PC-3 (cell line): Measurements from ENCODE around the gene ZDHHC21. TPM values are rescaled to one million over a fixed set of nuclear protein-coding genes. Genes with fewer than 3 reads are reported as not detected.

Experiments used
- ATAC-seq: fragments of 200-7000 bp; cut with Tn5 transposase; 2 replicates; pipeline ENCODE4 v1.9.1; 2020; ENCODE audit warnings: mild to moderate bottlenecking, moderate library complexity
- BruUV-seq: library from RNA; stranded (reverse); fragments of 400-500 nt; replicated peaks from 2 replicates; lab custom pipeline; 2021; lab: Mats Ljungman, UMichigan
- CTCF ChIA-PET: fragments of 300-600 bp; sonication (Branson Sonifier 250); formaldehyde crosslinking; loops from one replicate; lab custom pipeline; 2022; ENCODE audit warnings: antibody characterized with exemption; lab: Charles Lee
- POLR2A ChIA-PET: fragments of 300-600 bp; sonication (Branson Sonifier 250); formaldehyde crosslinking; loops from one replicate; lab custom pipeline; 2022; ENCODE audit warnings: antibody characterized with exemption; ENCODE audit not compliant: unreplicated experiment; lab: Charles Lee
- DNase-seq: peaks from one replicate; pipeline ENCODE4 v3.0.0-alpha.2; 2015
- H2AFZ ChIP-seq: fragments of 300-600 bp; sonication (generic); 2 replicates; pipeline ENCODE4 v1.6.0; 2016; ENCODE audit warnings: antibody characterized with exemption, low read length
- H3F3A ChIP-seq: fragments of 300-600 bp; sonication (generic); one replicate; pipeline ENCODE4 v1.6.0; 2017; ENCODE audit warnings: antibody characterized with exemption, low read length, control low read depth, mild to moderate bottlenecking; ENCODE audit not compliant: unreplicated experiment
- H3K27ac ChIP-seq: fragments of 300-600 bp; sonication (generic); 2 replicates; pipeline ENCODE4 v1.5.1; 2016; ENCODE audit warnings: mild to moderate bottlenecking, low read length
- H3K27me3 ChIP-seq: fragments of 300-600 bp; sonication (generic); 2 replicates; pipeline ENCODE4 v1.6.1; 2016; ENCODE audit warnings: low read length, mixed read lengths
- H3K36me3 ChIP-seq: fragments of 300-600 bp; sonication (generic); 2 replicates; pipeline ENCODE4 v1.6.1; 2016; ENCODE audit warnings: low read depth, mixed run types, low read length, mixed read lengths
- H3K4me1 ChIP-seq: fragments of 300-600 bp; sonication (generic); 2 replicates; pipeline ENCODE4 v1.5.1; 2016; ENCODE audit warnings: low read length; ENCODE audit not compliant: insufficient read depth
- H3K4me2 ChIP-seq: fragments of 300-600 bp; sonication (generic); 2 replicates; pipeline ENCODE4 v1.6.0; 2016; ENCODE audit warnings: low read length
- H3K4me3 ChIP-seq: fragments of 300-600 bp; sonication (generic); 2 replicates; pipeline ENCODE4 v1.5.1; 2016; ENCODE audit warnings: mild to moderate bottlenecking, low read length, mixed read lengths
- H3K79me2 ChIP-seq: fragments of 300-600 bp; sonication (generic); 2 replicates; pipeline ENCODE4 v1.6.1; 2017; ENCODE audit warnings: low read length, mixed read lengths
- H3K9ac ChIP-seq: fragments of 300-600 bp; sonication (generic); 2 replicates; pipeline ENCODE4 v1.6.0; 2016; ENCODE audit warnings: mild to moderate bottlenecking, low read length
- H3K9me2 ChIP-seq: fragments of 300-600 bp; sonication (generic); replicated peaks from 2 replicates; pipeline ENCODE4 v1.6.1; 2016; ENCODE audit warnings: mixed run types, low read length, mixed read lengths
- H3K9me3 ChIP-seq: fragments of 300-600 bp; sonication (generic); 2 replicates; pipeline ENCODE4 v1.6.1; 2016; ENCODE audit warnings: low read length, mixed read lengths
- H4K20me1 ChIP-seq: fragments of 300-600 bp; sonication (generic); 2 replicates; pipeline ENCODE4 v1.6.1; 2016; ENCODE audit warnings: low read length, mixed read lengths
- CTCF ChIP-seq: fragments of 300-600 bp; sonication (generic); conservative IDR thresholded peaks from 2 replicates; pipeline ENCODE4 v1.5.1; 2017; ENCODE audit warnings: antibody characterized with exemption, low read depth, mild to moderate bottlenecking, low read length
- EZH2 ChIP-seq: fragments of 300-600 bp; sonication (generic); IDR thresholded peaks from one replicate; pipeline ENCODE4 v1.6.1; 2017; ENCODE audit warnings: antibody characterized with exemption, mild to moderate bottlenecking, low read length; ENCODE audit not compliant: unreplicated experiment
- EZH2phosphoT487 ChIP-seq: fragments of 300-600 bp; sonication (generic); IDR thresholded peaks from 2 replicates; pipeline ENCODE4 v1.6.1; 2018; ENCODE audit warnings: mild to moderate bottlenecking, antibody characterized with exemption, low read length, borderline replicate concordance
- intact Hi-C: fragments of 100-400 bp; cut with micrococcal nuclease; formaldehyde crosslinking; loops from 2 replicates; pipeline ENCODE4 v1.9.0; 2023
- total RNA-seq: library from RNA; depleted of rRNA; stranded (reverse); fragments of >200 nt; gene quantifications from 2 replicates; pipeline ENCODE4 v1.2.3, GENCODE V29; 2014

Gene ZDHHC21
- total RNA-seq, 1 experiment from 2014 or later, result 6.2 TPM

- POLR2A ChIA-PET, result no interaction called here
- H3K4me1 ChIP-seq, result no peaks in the 10 kb centered on the region
- no peaks in the 10 kb centered on the region for H3K9me3 ChIP-seq
- no TSS peak for BruUV-seq
- intact Hi-C loops, result loop anchor here (5.0 kb wide), 2 partner anchors 38 to 112 kb away; no protein-coding TSS in a partner anchor
- H3K4me3 ChIP-seq, result no peak overlapping the region
- H3K4me2 ChIP-seq, result no peak overlapping the region
- no peaks in the 10 kb centered on the region for H3K79me2 ChIP-seq
- H3F3A ChIP-seq, result no peaks in the 10 kb centered on the region
- DNase-seq (no peak), ATAC-seq (no peak)
- H3K27me3 ChIP-seq, result no peaks in the 10 kb centered on the region
- H2AFZ ChIP-seq, result no peak overlapping the region
- peaks cover 23% of the 10 kb centered on the region for H3K36me3 ChIP-seq
- H3K27ac ChIP-seq, result no peak overlapping the region
- H3K9me2 ChIP-seq, result no peaks in the 10 kb centered on the region
- H4K20me1 ChIP-seq, result no peaks in the 10 kb centered on the region
- H3K9ac ChIP-seq, result no peak overlapping the region
- TF ChIP-seq EZH2 (no peak), CTCF (no peak), EZH2phosphoT487 (no peak)
- CTCF ChIA-PET, result no interaction called here
Measured at GRCh38 chr9:14654932-14655331, 38.3 kb downstream of the ZDHHC21 start.

- no peaks in the 10 kb centered on the region for H3F3A ChIP-seq
- peaks cover 23% of the 10 kb centered on the region for H3K36me3 ChIP-seq
- no peak overlapping the region for H2AFZ ChIP-seq
- BruUV-seq, result no TSS peak
- H3K4me2 ChIP-seq, result no peak overlapping the region
- DNase-seq, result no peak
- H3K9me2 ChIP-seq, result no peaks in the 10 kb centered on the region
- TF ChIP-seq EZH2phosphoT487 (no peak), CTCF (no peak), EZH2 (no peak)
- H3K27me3 ChIP-seq, result no peaks in the 10 kb centered on the region
- H3K9ac ChIP-seq, result no peak overlapping the region
- H4K20me1 ChIP-seq, result no peaks in the 10 kb centered on the region
- H3K79me2 ChIP-seq, result no peaks in the 10 kb centered on the region
- no peaks in the 10 kb centered on the region for H3K4me1 ChIP-seq
- ATAC-seq, result no peak
- ChIA-PET POLR2A (no interaction called here), CTCF (no interaction called here)
- H3K9me3 ChIP-seq, result no peaks in the 10 kb centered on the region
- no peak overlapping the region for H3K4me3 ChIP-seq
- no peak overlapping the region for H3K27ac ChIP-seq
- intact Hi-C loops, result loop anchor here (2.0 to 5.0 kb wide), 3 partner anchors 36 to 189 kb away; no protein-coding TSS in a partner anchor
Measured at GRCh38 chr9:14653511-14653910, 39.7 kb downstream of the ZDHHC21 start.

GRCh38 chr9:14652729-14653377 is 40.4 kb downstream of the ZDHHC21 start:
- Histone ChIP-seq H3K9me2 (no peaks in the 10 kb centered on the region), H3K9me3 (no peaks in the 10 kb centered on the region), H3K36me3 (peaks cover 23% of the 10 kb centered on the region), H3K4me2 (no peak overlapping the region), H3K4me3 (no peak overlapping the region), H3K79me2 (no peaks in the 10 kb centered on the region), H4K20me1 (no peaks in the 10 kb centered on the region), H3F3A (no peaks in the 10 kb centered on the region), H3K9ac (no peak overlapping the region), H3K27me3 (no peaks in the 10 kb centered on the region), H2AFZ (no peak overlapping the region), H3K27ac (no peak overlapping the region), H3K4me1 (no peaks in the 10 kb centered on the region)
- CTCF ChIA-PET, result interaction anchor here (0.5 to 0.7 kb wide), 3 partner anchors 9 to 234 kb away, joined by 3 to 8 read pairs (median 3); no protein-coding TSS in a partner anchor
- intact Hi-C loops, result loop anchor here (2.0 to 5.0 kb wide), 3 partner anchors 36 to 188 kb away; no protein-coding TSS in a partner anchor
- TF ChIP-seq EZH2 (no peak), CTCF (peak; percentile 70), EZH2phosphoT487 (no peak)
- POLR2A ChIA-PET, result no interaction called here
- DNase-seq (peak; percentile 37), ATAC-seq (peak; percentile 49; the same call in 1 of the 2 replicates)
- BruUV-seq, result no TSS peak
